Measurements from ENCODE around the gene COX7C. TPM values are rescaled to one million over a fixed set of nuclear protein-coding genes. Genes with fewer than 3 reads are reported as not detected.
A peak's percentile ranks its signal among the peaks of the same experiment; 100 is the strongest.

The COX7C gene
- total and polyA plus RNA-seq, 2 experiments from 2014 or later, result 842 to 4,717 TPM

- H3K36me3 ChIP-seq (ENCODE audit: insufficient read depth), result peaks cover 27% of the 10 kb centered on the region; the same call in 1 of the 2 replicates
- no peak overlapping the region for H3K4me2 ChIP-seq
- H2AFZ ChIP-seq, result peak overlapping the region; percentile 43; the same call in 1 of the 2 replicates
Measured at GRCh38 chr5:86617309-86617755, 409 bp upstream of the COX7C start.

More at GRCh38 chr5:86617309-86617755, 409 bp upstream of the COX7C start:
- H3K27ac ChIP-seq (ENCODE audit: low read depth), result no peak overlapping the region
- peak overlapping the region; percentile 100 for H3K4me3 Mint-ChIP-seq
- H3K79me2 ChIP-seq (replicated peaks; ENCODE audit: insufficient read depth), result peaks cover 24% of the 10 kb centered on the region
- ATAC-seq, result no peak
- H3K9me2 ChIP-seq (ENCODE audit: insufficient read depth), result no peaks in the 10 kb centered on the region
- peaks cover 12% of the 10 kb centered on the region; the same call in 1 of the 2 replicates for H3F3A ChIP-seq (replicated peaks; ENCODE audit: low read depth)
- peak overlapping the region; percentile 11; the same call in 1 of the 2 replicates for H3K27ac Mint-ChIP-seq
- TF ChIP-seq POLR2AphosphoS5 (IDR thresholded peaks at IDR 0.05; ENCODE audit: low read depth) (no peak), JUNB (IDR thresholded peaks at IDR 0.05; ENCODE audit: unreplicated experiment) (no peak), CREB1 (CRISPR knock-in tag; IDR thresholded peaks at IDR 0.05; ENCODE audit: low read depth) (no peak), REST (IDR thresholded peaks at IDR 0.05; ENCODE audit: unreplicated experiment) (no peak), ZNF462 (CRISPR knock-in tag; IDR thresholded peaks at IDR 0.05) (no peak), CTCF (conservative IDR thresholded peaks at IDR 0.05; ENCODE audit: low read depth in 2 of 2) (no peak), ZNF331 (CRISPR knock-in tag; IDR thresholded peaks at IDR 0.05; ENCODE audit: low read depth) (no peak), NANOG (IDR thresholded peaks at IDR 0.05; ENCODE audit: borderline replicate concordance) (no peak), STAT1 (IDR thresholded peaks at IDR 0.05; ENCODE audit: unreplicated experiment) (no peak), EZH2 (IDR thresholded peaks at IDR 0.05; ENCODE audit: low read depth, unreplicated experiment) (no peak), ZNF114 (CRISPR knock-in tag; IDR thresholded peaks at IDR 0.05) (no peak), ETS1 (IDR thresholded peaks at IDR 0.05) (no peak), EZH2phosphoT487 (IDR thresholded peaks at IDR 0.05; ENCODE audit: unreplicated experiment) (no peak)
- peaks cover 46% of the 10 kb centered on the region for H3K36me3 Mint-ChIP-seq (ENCODE audit: low read depth)
- peaks cover 10% of the 10 kb centered on the region for H3K4me1 ChIP-seq (ENCODE audit: insufficient read depth)
- peaks cover 18% of the 10 kb centered on the region; the same call in 2 of the 3 replicates for H3K4me1 Mint-ChIP-seq
- H4K20me1 ChIP-seq (replicated peaks; ENCODE audit: insufficient read depth), result no peaks in the 10 kb centered on the region
- no peaks in the 10 kb centered on the region for H3K9me3 Mint-ChIP-seq
- H3K4me3 ChIP-seq, result no peak overlapping the region
- peaks cover 15% of the 10 kb centered on the region for H3K27me3 Mint-ChIP-seq (ENCODE audit: insufficient read depth, low read depth, poor library complexity)
- no peaks in the 10 kb centered on the region for H3K27me3 ChIP-seq (ENCODE audit: insufficient read depth)
- DNase-seq (ENCODE audit: low spot score), result no peak
